ENCODE data around the gene ZNF521. TPM values are rescaled to one million over a fixed set of nuclear protein-coding genes. Genes with fewer than 3 reads are reported as not detected.
"Not testable (repeated sequence)": the region's sequence is repeated elsewhere in the genome, so short reads cannot be mapped to it uniquely, and the experiment has no call there.

ZNF521 gene
- total and polyA plus RNA-seq, 8 donors = 16.6 to 60.6 (median 47.3) TPM

DNA sequence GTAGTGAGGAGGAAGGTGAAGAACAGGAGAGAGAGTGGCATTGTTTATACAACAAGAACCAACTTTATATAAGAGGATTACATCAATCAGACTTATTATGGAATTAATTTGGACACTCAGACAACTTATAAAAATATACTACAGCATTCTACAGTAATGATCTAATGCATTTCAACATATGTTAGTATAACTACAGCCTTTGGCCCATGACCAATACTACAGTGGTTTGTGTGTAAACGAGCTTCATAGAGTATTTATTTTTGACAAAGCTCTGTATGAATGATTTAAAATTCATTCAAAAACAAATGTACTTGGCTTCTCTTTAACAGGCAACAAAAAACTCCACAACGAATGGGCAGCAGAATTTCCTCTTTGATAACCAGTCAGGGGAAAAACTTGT is 72.8 kb downstream of the ZNF521 start:
- TF ChIP-seq, protein P1, sequence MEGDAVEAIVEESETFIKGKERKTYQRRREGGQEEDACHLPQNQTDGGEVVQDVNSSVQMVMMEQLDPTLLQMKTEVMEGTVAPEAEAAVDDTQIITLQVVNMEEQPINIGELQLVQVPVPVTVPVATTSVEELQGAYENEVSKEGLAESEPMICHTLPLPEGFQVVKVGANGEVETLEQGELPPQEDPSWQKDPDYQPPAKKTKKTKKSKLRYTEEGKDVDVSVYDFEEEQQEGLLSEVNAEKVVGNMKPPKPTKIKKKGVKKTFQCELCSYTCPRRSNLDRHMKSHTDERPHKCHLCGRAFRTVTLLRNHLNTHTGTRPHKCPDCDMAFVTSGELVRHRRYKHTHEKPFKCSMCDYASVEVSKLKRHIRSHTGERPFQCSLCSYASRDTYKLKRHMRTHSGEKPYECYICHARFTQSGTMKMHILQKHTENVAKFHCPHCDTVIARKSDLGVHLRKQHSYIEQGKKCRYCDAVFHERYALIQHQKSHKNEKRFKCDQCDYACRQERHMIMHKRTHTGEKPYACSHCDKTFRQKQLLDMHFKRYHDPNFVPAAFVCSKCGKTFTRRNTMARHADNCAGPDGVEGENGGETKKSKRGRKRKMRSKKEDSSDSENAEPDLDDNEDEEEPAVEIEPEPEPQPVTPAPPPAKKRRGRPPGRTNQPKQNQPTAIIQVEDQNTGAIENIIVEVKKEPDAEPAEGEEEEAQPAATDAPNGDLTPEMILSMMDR (IDR thresholded peaks at IDR 0.05) = no peak
- Histone ChIP-seq H3K4me1 (peaks cover 7 to 13% of the 10 kb centered on the region in 2 donors), H3K27ac (no peak overlapping the region), H3K36me3 (no peaks in the 10 kb centered on the region), H3K9me3 (no peaks in the 10 kb centered on the region), H3K27me3 (no peaks in the 10 kb centered on the region), H3K4me3 (no peak overlapping the region)
- DNase-seq (peak in 1 of 4 donors; percentile 47), ATAC-seq (no peak)
- intact Hi-C loops (cut with DNase I) = no loop called here

GRCh38 chr18:25278394-25278793 is 73.6 kb downstream of the ZNF521 start:
- DNase-seq (no peak), ATAC-seq (no peak)
- H3K27me3 ChIP-seq = no peaks in the 10 kb centered on the region
- H3K4me1 ChIP-seq = peaks cover 3 to 11% of the 10 kb centered on the region in 2 donors
- TF ChIP-seq, protein P1 (IDR thresholded peaks at IDR 0.05) = no peak
- no peak overlapping the region for H3K27ac ChIP-seq
- no peaks in the 10 kb centered on the region for H3K36me3 ChIP-seq
- H3K4me3 ChIP-seq = no peak overlapping the region
- intact Hi-C loops (cut with DNase I) = no loop called here
- no peaks in the 10 kb centered on the region for H3K9me3 ChIP-seq

- H3K4me3 ChIP-seq = no peak overlapping the region
- DNase-seq (no peak), ATAC-seq (no peak)
- TF ChIP-seq, protein P1 (IDR thresholded peaks at IDR 0.05) = no peak
- intact Hi-C loops (cut with DNase I) = no loop called here
- H3K27ac ChIP-seq = no peak overlapping the region
- H3K36me3 ChIP-seq = no peaks in the 10 kb centered on the region
- no peaks in the 10 kb centered on the region for H3K27me3 ChIP-seq
- H3K4me1 ChIP-seq = peaks cover 0 to 3% of the 10 kb centered on the region in 2 donors
- H3K9me3 ChIP-seq = no peaks in the 10 kb centered on the region
Observed at GRCh38 chr18:25275412-25276001, 76.5 kb downstream of the ZNF521 start.

- Histone ChIP-seq H3K36me3 (no peaks in the 10 kb centered on the region), H3K4me3 (no peak overlapping the region), H3K27ac (no peak overlapping the region), H3K27me3 (no peaks in the 10 kb centered on the region), H3K9me3 (no peaks in the 10 kb centered on the region), H3K4me1 (peaks cover 0 to 3% of the 10 kb centered on the region in 2 donors)
- intact Hi-C loops (cut with DNase I) = no loop called here
- DNase-seq (no peak), ATAC-seq (no peak)
- TF ChIP-seq, protein P1 (IDR thresholded peaks at IDR 0.05) = no peak
Observed at GRCh38 chr18:25274926-25275325, 77.0 kb downstream of the ZNF521 start.

DNA sequence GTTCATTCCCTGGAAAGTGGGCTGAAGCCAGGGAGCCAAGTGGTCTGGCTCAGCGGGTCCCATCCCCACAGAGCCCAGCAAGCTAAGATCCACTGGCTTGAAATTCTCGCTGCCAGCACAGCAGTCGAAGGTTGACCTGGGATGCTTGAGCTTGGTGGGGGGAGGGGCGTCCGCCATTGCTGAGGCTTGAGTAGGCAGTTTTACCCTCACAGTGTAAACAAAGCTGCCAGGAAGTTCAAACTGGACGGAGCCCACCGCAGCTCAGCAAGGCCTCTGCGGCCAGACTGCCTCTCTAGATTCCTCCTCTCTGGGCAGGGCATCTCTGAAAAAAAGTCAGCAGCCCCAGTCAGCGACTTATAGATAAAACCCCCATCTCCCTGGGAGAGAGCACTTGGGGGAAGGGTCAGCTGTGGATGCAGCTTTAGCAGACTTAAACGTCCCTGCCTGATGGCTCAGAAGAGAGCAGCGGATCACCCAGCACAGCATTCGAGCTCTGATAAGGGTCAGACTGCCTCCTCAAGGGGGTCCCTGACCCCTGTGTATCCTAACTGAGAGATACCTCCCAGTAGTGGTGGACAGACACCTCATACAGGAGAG is 84.9 kb downstream of the ZNF521 start:
- H3K9me3 ChIP-seq; H3K4me1 ChIP-seq; H3K27ac ChIP-seq; H3K36me3 ChIP-seq; ATAC-seq; H3K4me3 ChIP-seq; intact Hi-C loops (cut with DNase I); H3K27me3 ChIP-seq: not testable (repeated sequence)
- peak in 1 of 4 donors; percentile 32 for DNase-seq

DNA sequence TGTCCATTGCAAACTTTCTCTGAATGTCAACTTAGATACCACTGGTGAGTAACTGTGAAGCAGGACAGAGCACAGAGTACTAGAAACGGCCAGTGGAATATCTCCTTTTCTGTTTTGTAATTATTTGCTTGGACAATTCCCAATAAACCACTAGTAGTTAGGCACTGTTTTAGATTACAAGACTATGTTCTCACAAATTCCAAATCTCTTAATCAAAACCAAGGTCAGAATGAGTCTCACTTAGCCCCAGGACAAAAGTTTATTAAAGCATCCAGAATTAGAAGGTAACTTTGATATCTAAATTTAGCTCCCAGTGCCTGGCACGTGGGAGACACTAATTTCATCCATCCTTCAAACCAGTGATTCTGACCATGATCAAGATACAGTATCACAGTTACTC is 89.0 kb downstream of the ZNF521 start:
- Histone ChIP-seq H3K27me3 (no peaks in the 10 kb centered on the region), H3K36me3 (no peaks in the 10 kb centered on the region), H3K4me3 (no peak overlapping the region), H3K4me1 (no peaks in the 10 kb centered on the region), H3K9me3 (no peaks in the 10 kb centered on the region), H3K27ac (no peak overlapping the region)
- TF ChIP-seq, protein P1 (IDR thresholded peaks at IDR 0.05) = no peak
- intact Hi-C loops (cut with DNase I) = no loop called here
- DNase-seq (no peak), ATAC-seq (no peak)

Data from left lung (tissue), 10 donors.